HFFc6 (cell line): ENCODE data around the gene BMERB1. TPM values are rescaled to one million over a fixed set of nuclear protein-coding genes. Genes with fewer than 3 reads are reported as not detected.

Source experiments
- DNase-seq: peaks from one replicate; pipeline ENCODE4 v3.0.0-alpha.2; 2018
- H3K27ac Mint-ChIP-seq: 2 replicates; pipeline ENCODE4 v1.8.0; 2020; ENCODE audit warnings: mild to moderate bottlenecking, mixed read lengths
- H3K27me3 Mint-ChIP-seq: 2 replicates; pipeline ENCODE4 v1.8.0; 2021; ENCODE audit warnings: mild to moderate bottlenecking, moderate library complexity, mixed read lengths; ENCODE audit not compliant: insufficient read depth
- H3K36me3 Mint-ChIP-seq: 2 replicates; pipeline ENCODE4 v1.8.0; 2021; ENCODE audit warnings: low read depth, mixed read lengths
- H3K4me1 Mint-ChIP-seq: 2 replicates; pipeline ENCODE4 v1.8.0; 2020; ENCODE audit warnings: low read depth, mixed read lengths
- H3K4me3 Mint-ChIP-seq: 2 replicates; pipeline ENCODE4 v1.8.0; 2020; ENCODE audit warnings: mild to moderate bottlenecking, moderate library complexity, mixed read lengths
- H3K9me3 Mint-ChIP-seq: 2 replicates; pipeline ENCODE4 v1.8.0; 2020; ENCODE audit warnings: mild to moderate bottlenecking, mixed read lengths
- CTCF ChIP-seq: fragments of 200-600 bp; sonication (generic); IDR thresholded peaks from 2 replicates; pipeline ENCODE4 v1.5.0; 2021; ENCODE audit warnings: antibody characterized with exemption, mild to moderate bottlenecking
- total RNA-seq, 6 experiments: library from RNA; stranded (reverse); fragmentation: NEBNext Ultra II Directional; extraction: Animal tissue kit (Norgen Biotek cat#: 25700); gene quantifications; 2 replicates in 1 of 6; 3 replicates in 5 of 6; pipeline ENCODE4 v1.2.3, GENCODE V29; 2021

Gene BMERB1
- total RNA-seq, 6 experiments from 2014 or later = 24.3 to 35.1 (median 29.9) TPM

DNA sequence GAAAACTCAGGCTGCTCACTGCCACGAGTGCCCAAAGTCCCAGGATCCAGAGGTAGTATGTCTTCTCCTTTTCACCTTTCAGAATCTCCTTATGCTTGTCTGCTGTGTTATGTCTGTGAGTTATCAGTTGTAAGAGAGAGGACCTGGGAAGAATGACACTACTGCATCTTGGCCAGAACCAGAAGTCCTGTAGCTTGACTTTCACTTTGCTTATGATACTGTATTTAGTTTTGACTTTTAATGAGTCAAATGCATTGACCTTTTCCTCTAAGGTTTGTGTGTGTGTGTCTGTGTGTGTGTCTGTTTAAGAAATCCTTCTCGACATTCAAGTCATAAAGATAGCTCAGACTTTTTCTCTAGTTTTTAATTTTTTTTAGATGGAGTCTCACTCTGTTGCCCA lies 43.4 kb downstream of the BMERB1 start:
- Mint-ChIP-seq H3K4me3 (no peak overlapping the region), H3K4me1 (peaks cover 18% of the 10 kb centered on the region), H3K9me3 (peaks cover 6% of the 10 kb centered on the region), H3K27ac (no peak overlapping the region), H3K27me3 (no peaks in the 10 kb centered on the region), H3K36me3 (peaks cover 3% of the 10 kb centered on the region)
- no peak for TF ChIP-seq CTCF
- no peak for DNase-seq

DNA sequence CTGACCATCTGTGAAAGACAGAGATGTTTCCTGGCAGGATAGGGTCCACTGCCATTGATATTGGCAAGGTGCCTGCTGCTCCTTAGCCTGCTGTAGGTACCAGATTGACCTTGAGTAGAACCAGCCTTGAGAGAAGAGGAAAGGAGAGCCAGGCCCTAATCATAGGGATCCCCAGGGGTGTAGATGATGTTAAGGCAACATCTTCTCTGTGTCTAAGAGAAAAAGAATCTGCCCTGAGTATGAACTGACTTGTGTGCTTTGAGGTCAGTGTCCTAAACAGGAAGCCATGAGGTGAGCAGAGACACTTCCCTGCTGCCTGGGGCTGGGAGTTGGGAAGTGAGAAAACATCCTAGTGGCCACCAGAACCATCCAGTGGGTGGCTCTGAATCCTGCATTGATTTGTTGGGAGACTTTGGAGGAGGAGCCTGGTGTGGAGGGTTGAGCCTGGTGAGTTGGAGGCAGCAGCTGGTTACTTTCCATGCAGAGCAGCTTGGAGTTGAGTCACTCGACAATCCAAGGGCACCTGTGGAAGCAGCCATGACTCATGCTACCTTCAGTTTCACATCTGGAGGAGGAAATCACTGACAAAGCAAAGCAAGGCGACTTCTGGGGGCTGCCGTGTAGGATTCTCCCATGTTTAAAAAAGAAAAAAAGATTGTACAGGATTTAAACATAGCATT lies 47.8 kb downstream of the BMERB1 start:
- peak; percentile 96 for DNase-seq
- Mint-ChIP-seq H3K4me3 (peak overlapping the region; percentile 64), H3K4me1 (peaks cover 35% of the 10 kb centered on the region), H3K36me3 (peaks cover 9% of the 10 kb centered on the region), H3K27me3 (no peaks in the 10 kb centered on the region), H3K27ac (peak overlapping the region; percentile 85), H3K9me3 (no peaks in the 10 kb centered on the region)
- TF ChIP-seq CTCF = peak; percentile 58

DNA sequence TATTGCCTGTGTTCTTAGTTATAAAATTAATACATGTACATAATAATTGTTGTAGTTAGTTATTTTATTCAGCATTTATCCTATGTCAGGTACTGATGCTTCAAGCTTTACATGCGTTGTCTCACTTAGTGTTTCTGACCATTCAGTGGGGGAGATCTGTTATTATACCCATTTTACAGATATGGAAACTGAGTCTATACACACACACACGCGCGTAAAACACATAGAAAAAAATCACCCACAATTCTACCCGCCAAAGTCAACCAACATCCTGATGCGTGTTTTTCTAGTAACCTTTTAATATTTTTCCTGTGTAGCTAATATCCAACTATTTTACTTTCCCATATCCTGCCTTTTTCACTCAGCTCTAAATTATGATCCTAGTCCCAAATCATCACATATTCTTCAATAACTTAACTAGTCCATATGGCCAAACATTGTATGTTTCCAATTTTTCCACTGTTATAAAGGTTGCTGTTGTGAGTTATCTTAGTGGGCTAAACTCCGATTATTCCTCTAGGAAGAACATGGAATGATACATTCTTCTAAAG lies 48.4 kb downstream of the BMERB1 start:
- TF ChIP-seq CTCF = no peak
- Mint-ChIP-seq H3K27me3 (no peaks in the 10 kb centered on the region), H3K27ac (peak overlapping the region; percentile 85), H3K4me1 (peaks cover 30% of the 10 kb centered on the region), H3K9me3 (no peaks in the 10 kb centered on the region), H3K36me3 (peaks cover 9% of the 10 kb centered on the region), H3K4me3 (peak overlapping the region; percentile 64)
- DNase-seq = no peak

- peaks cover 9% of the 10 kb centered on the region for H3K36me3 Mint-ChIP-seq
- peaks cover 30% of the 10 kb centered on the region for H3K4me1 Mint-ChIP-seq
- no peaks in the 10 kb centered on the region for H3K27me3 Mint-ChIP-seq
- no peak for DNase-seq
- H3K9me3 Mint-ChIP-seq = no peaks in the 10 kb centered on the region
- no peak overlapping the region for H3K27ac Mint-ChIP-seq
- no peak overlapping the region for H3K4me3 Mint-ChIP-seq
- TF ChIP-seq CTCF = no peak
These were observed 49.5 kb downstream of the BMERB1 start for GRCh38 chr16:15483857-15484256.

DNA sequence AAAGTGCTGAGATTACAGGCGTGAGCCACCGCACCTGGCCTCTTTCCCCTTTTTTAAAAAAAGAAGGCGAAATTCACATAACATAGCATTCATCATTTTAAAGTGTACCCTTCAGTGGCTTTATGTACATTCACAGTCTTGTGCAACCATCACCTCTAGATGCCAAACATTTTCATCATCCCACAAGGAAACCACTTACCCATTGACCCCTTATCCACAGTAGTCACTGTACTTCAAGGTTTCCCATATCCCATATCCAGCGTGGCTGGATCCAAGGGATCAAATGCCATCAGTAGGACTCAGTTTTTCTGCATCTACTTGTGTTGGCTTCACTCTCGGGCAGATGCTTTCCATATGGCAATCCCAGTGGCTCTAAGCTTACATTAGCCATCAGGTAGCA lies 50.3 kb downstream of the BMERB1 start:
- no peaks in the 10 kb centered on the region for H3K9me3 Mint-ChIP-seq
- H3K27me3 Mint-ChIP-seq = no peaks in the 10 kb centered on the region
- no peak for TF ChIP-seq CTCF
- peaks cover 38% of the 10 kb centered on the region for H3K4me1 Mint-ChIP-seq
- peaks cover 9% of the 10 kb centered on the region for H3K36me3 Mint-ChIP-seq
- no peak for DNase-seq
- H3K4me3 Mint-ChIP-seq = no peak overlapping the region
- H3K27ac Mint-ChIP-seq = no peak overlapping the region
